K562 (cell line): Measurements from ENCODE around the gene ERGIC1. TPM values are rescaled to one million over a fixed set of nuclear protein-coding genes. Genes with fewer than 3 reads are reported as not detected.

Experiments used
- ATAC-seq: fragments of 200-7000 bp; cut with Tn5 transposase; 3 replicates; pipeline ENCODE4 v1.9.1; 2020; ENCODE audit warnings: moderate library complexity
- BruUV-seq: library from RNA; stranded (reverse); fragments of 400-500 nt; replicated peaks from 2 replicates; lab custom pipeline; 2021; lab: Mats Ljungman, UMichigan
- CTCF ChIA-PET: fragments of 300-600 bp; formaldehyde crosslinking; extraction: SDS; loops from one replicate; lab custom pipeline; 2021; ENCODE audit warnings: low intra/inter-chr PET ratio; lab: Yijun Ruan, JAX
- POLR2A ChIA-PET: fragments of 300-600, 350-650 bp; sonication (Branson Sonifier 250); formaldehyde crosslinking; extraction: SDS; loops from one replicate; lab custom pipeline; 2021; ENCODE audit warnings: antibody characterized with exemption, inconsistent platforms; lab: Yijun Ruan, JAX
- DNase-seq, 4 experiments: peaks; one replicate each; pipeline versions ENCODE4 v3.0.0 to v3.0.0-alpha.2; 2011 to 2018; ENCODE audit warnings: low spot score in 3 of 4, mixed read lengths in 3 of 4; ENCODE audit errors: extremely low read depth in 1 of 4
- FAIRE-seq: peaks from 2 replicates; lab custom pipeline; 2011; peaks lifted over from hg19 to GRCh38; lab: Jason Lieb, UNC
- H2AFZ ChIP-seq: 2 replicates; pipeline ENCODE4 v1.6.0; 2011; ENCODE audit warnings: low read depth, low read length, control low read depth, inconsistent platforms
- H3K27ac ChIP-seq: fragments of 200-600 bp; 3 replicates; pipeline ENCODE4 v1.8.0; 2011; ENCODE audit warnings: low read depth, mild to moderate bottlenecking, control low read depth, inconsistent platforms, low read length, moderate library complexity, mixed read lengths; ENCODE audit errors: extremely low read depth
- H3K27me3 ChIP-seq, 2 experiments: fragments of 300-600 bp in 1 of 2; 2 replicates in 1 of 2; 3 replicates in 1 of 2; pipeline versions ENCODE4 v1.6.0 to v1.8.0; 2011; ENCODE audit warnings: inconsistent platforms in 2 of 2, low read length in 2 of 2, mild to moderate bottlenecking in 1 of 2, mixed read lengths in 1 of 2, moderate library complexity in 1 of 2; ENCODE audit not compliant: control insufficient read depth in 2 of 2, insufficient read depth in 2 of 2
- H3K36me3 ChIP-seq: fragments of 300-600 bp; 3 replicates; pipeline ENCODE4 v1.8.0; 2011; ENCODE audit warnings: mild to moderate bottlenecking, low read length, inconsistent platforms; ENCODE audit not compliant: control insufficient read depth, insufficient read depth
- H3K4me1 ChIP-seq, 2 experiments: fragments of 200-600 bp in 1 of 2; replicated peaks in 1 of 2; 2 replicates in 1 of 2; 3 replicates in 1 of 2; pipeline versions ENCODE4 v1.5.1 to v1.8.0; 2011; ENCODE audit warnings: inconsistent platforms in 2 of 2, low read length in 2 of 2, mild to moderate bottlenecking in 1 of 2, mixed read lengths in 1 of 2, moderate library complexity in 1 of 2; ENCODE audit not compliant: control insufficient read depth in 2 of 2, insufficient read depth in 2 of 2
- H3K4me2 ChIP-seq: 2 replicates; pipeline ENCODE4 v1.6.1; 2011; ENCODE audit warnings: low read length, control low read depth, inconsistent platforms, mixed read lengths; ENCODE audit not compliant: insufficient read depth
- H3K4me3 ChIP-seq: fragments of 200-600 bp; sonication (generic), shearing (Covaris generic); 2 replicates; pipeline ENCODE4 v1.5.1; 2016; ENCODE audit warnings: control low read depth, inconsistent platforms
- H3K79me2 ChIP-seq: fragments of 200-600 bp; 3 replicates; pipeline ENCODE4 v1.8.0; 2011; ENCODE audit warnings: low read length, inconsistent platforms; ENCODE audit not compliant: control insufficient read depth, insufficient read depth
- H3K9ac ChIP-seq, 2 experiments: 2 replicates each; pipeline versions ENCODE4 v1.6.0 to v1.6.1; 2011; ENCODE audit warnings: low read depth in 2 of 2, low read length in 2 of 2, control low read depth in 1 of 2, inconsistent platforms in 1 of 2, mild to moderate bottlenecking in 1 of 2, mixed read lengths in 1 of 2; ENCODE audit not compliant: insufficient read depth in 1 of 2
- H3K9me1 ChIP-seq: one replicate; pipeline ENCODE4 v1.6.0; 2011; ENCODE audit warnings: inconsistent platforms, mild to moderate bottlenecking, low read length, moderate library complexity; ENCODE audit not compliant: control insufficient read depth, insufficient read depth
- H3K9me3 ChIP-seq: replicated peaks from 2 replicates; pipeline ENCODE4 v1.5.1; 2011; ENCODE audit warnings: low read depth, low read length, inconsistent platforms; ENCODE audit not compliant: control insufficient read depth, insufficient read depth
- H4K20me1 ChIP-seq: replicated peaks from 2 replicates; pipeline ENCODE4 v1.6.1; 2011; ENCODE audit warnings: low read length, inconsistent platforms, mixed read lengths; ENCODE audit not compliant: control insufficient read depth, insufficient read depth
- ILF3 ChIP-seq: fragments of 450-650 bp; IDR thresholded peaks from 2 replicates; pipeline ENCODE4 v1.6.1; 2018; ENCODE audit warnings: antibody characterized with exemption, mild to moderate bottlenecking, moderate library complexity, borderline replicate concordance
- POLR3A ChIP-seq: IDR thresholded peaks from 2 replicates; pipeline ENCODE4 v1.6.1; 2011; ENCODE audit warnings: borderline replicate concordance, mild to moderate bottlenecking, moderate library complexity; ENCODE audit not compliant: insufficient read length, insufficient read depth; ENCODE audit errors: extremely low read depth
- SMC3 ChIP-seq: conservative IDR thresholded peaks from 2 replicates; pipeline ENCODE4 v1.6.1; 2011; ENCODE audit warnings: low read depth, low read length, improper control_type of control experiment; ENCODE audit not compliant: insufficient read depth
- TAL1 ChIP-seq: fragments of 450-650 bp; IDR thresholded peaks from 2 replicates; pipeline ENCODE4 v1.6.1; 2016; ENCODE audit warnings: mild to moderate bottlenecking
- ZNF232 ChIP-seq: sonication (generic); formaldehyde crosslinking; IDR thresholded peaks from 2 replicates; pipeline ENCODE4 v1.8.0; 2022; ENCODE audit warnings: mild to moderate bottlenecking, missing genetic modification reagents
- ZNF3 ChIP-seq: fragments of 250-450 bp; sonication (Bioruptor Pico); IDR thresholded peaks from 2 replicates; pipeline ENCODE4 v1.5.0; 2021; ENCODE audit warnings: mild to moderate bottlenecking, moderate library complexity
- ZNF57 ChIP-seq: fragments of 450-650 bp; formaldehyde crosslinking; IDR thresholded peaks from 2 replicates; pipeline ENCODE4 v1.4.0; 2020; ENCODE audit warnings: mild to moderate bottlenecking, moderate library complexity
- WGBS: fragments of 100-300 bp; shearing (Covaris generic); methylation state at CpG from one replicate; pipeline ENCODE4 v1.1.6; 2016; ENCODE audit warnings: low coverage, mixed read lengths; ENCODE audit not compliant: insufficient coverage; ENCODE audit errors: missing lambda C conversion rate; 5-methylcytosine and 5-hydroxymethylcytosine counted together
- in situ Hi-C: fragments of 300-500 bp; cut with MboI; formaldehyde crosslinking; loops from 4 replicates; pipeline ENCODE4 v1.15.0; 2018; ENCODE audit warnings: inconsistent platforms, mixed read lengths
- intact Hi-C: fragments of 100-400 bp; cut with micrococcal nuclease; formaldehyde crosslinking; loops from 2 replicates; pipeline ENCODE4 v1.14.2; 2022
- polyA plus RNA-seq, 8 experiments: library from polyadenylated mRNA; depleted of rRNA in 4 of 8; stranded (reverse) in 5 of 8; unstranded in 3 of 8; fragments of >200 nt; fragmentation: Nextera tagmentation in 2 of 8; fragmentation: Illumina TruSeq in 1 of 8; extraction: Ambion mirVana in 2 of 8; extraction: Trizol in 1 of 8; gene quantifications; 2 replicates each; pipeline versions ENCODE4 v1.2.1 to v1.2.3, GENCODE V29; 2011 to 2014; ENCODE audit warnings: inconsistent platforms in 1 of 8, missing spikeins in 1 of 8
- total RNA-seq, 7 experiments: library from RNA; depleted of rRNA in 6 of 7; stranded (reverse); fragments of >200 nt in 6 of 7; fragmentation: Illumina TruSeq in 2 of 7; extraction: Trizol in 2 of 7; gene quantifications; 2 replicates each; pipeline versions ENCODE4 v1.2.1 to v1.2.3, GENCODE V29; 2011 to 2021; ENCODE audit warnings: low replicate concordance in 1 of 7

ERGIC1 gene
- total and polyA plus RNA-seq, 9 of the 15 experiments (the other 6 are each of a cell fraction or from before 2014, with no cell fraction given), result 5.5 to 68.4 (median 36.4) TPM

DNA sequence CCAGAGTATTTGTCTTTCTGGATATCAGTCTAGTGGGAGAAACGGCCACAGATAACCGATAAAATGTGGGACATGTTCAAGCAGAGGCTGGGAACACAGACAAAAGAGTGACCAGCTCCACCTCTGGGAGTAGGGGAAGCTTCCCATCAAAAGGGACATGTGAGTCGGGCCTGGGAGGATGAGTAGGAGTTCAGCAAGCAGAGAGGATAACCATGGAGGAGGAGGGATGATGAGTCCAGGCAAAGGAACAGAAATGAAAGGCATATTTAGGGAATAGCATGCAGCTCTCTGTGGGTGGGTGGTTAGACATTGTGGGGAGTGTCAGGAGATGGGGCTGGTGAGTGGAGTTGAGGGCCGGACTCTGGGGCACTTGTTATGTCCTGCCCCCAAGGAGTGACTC, 61.5 kb downstream of the ERGIC1 start:
- H3K9me3 ChIP-seq, result no peaks in the 10 kb centered on the region
- ATAC-seq, result no peak
- H3K79me2 ChIP-seq, result no peaks in the 10 kb centered on the region
- 40% methylated on average over 3 of the region's 4 CpGs for WGBS
- BruUV-seq, result no TSS peak
- H3K4me2 ChIP-seq, result no peak overlapping the region
- no peak overlapping the region for H3K27ac ChIP-seq
- no peak for DNase-seq
- peak overlapping the region in 1 of 2 experiments; percentile 43; a peak in 1 of 4 replicates for H3K9ac ChIP-seq
- intact Hi-C loops, result no loop called here
- H3K9me1 ChIP-seq, result no peaks in the 10 kb centered on the region
- in situ Hi-C loops, result no loop called here
- ChIA-PET CTCF (no interaction called here), POLR2A (interaction anchor here (0.6 to 1.2 kb wide), 2 partner anchors 90 to 144 kb away, joined by 3 read pairs; no protein-coding TSS in a partner anchor)
- H2AFZ ChIP-seq, result no peak overlapping the region
- no peaks in the 10 kb centered on the region for H4K20me1 ChIP-seq
- TF ChIP-seq ILF3 (no peak), ZNF57 (CRISPR knock-in tag) (no peak), POLR3A (no peak), TAL1 (no peak), ZNF232 (no peak), SMC3 (no peak), ZNF3 (no peak)
- H3K27me3 ChIP-seq, result no peaks in the 10 kb centered on the region
- peaks cover under 1 to 5% of the 10 kb centered on the region in 2 experiments; a peak in 2 of 5 replicates for H3K4me1 ChIP-seq
- peaks cover 25% of the 10 kb centered on the region; the same call in 2 of the 3 replicates for H3K36me3 ChIP-seq
- no peak for FAIRE-seq
- no peak overlapping the region for H3K4me3 ChIP-seq
